A549 (cell line): ENCODE measurements around the gene DCLK1.

Experiments
- E2F6 ChIP-seq: IDR thresholded peaks from 2 replicates; pipeline ENCODE4 v1.6.1; 2012; ENCODE audit warnings: low read depth, borderline replicate concordance
- FOSB ChIP-seq: fragments of 250-450 bp; sonication (Bioruptor Pico); IDR thresholded peaks from 2 replicates; pipeline ENCODE4 v1.5.0; 2020; ENCODE audit warnings: mild to moderate bottlenecking, moderate library complexity
- TF ChIP-seq, protein P1 (sequence below): fragments of >200 bp; sonication (Bioruptor Twin); formaldehyde crosslinking; IDR thresholded peaks from 3 replicates; pipeline ENCODE4 v1.5.1; 2016

GRCh38 chr13:35978607-35979316 lies 152.4 kb downstream of the DCLK1 start:
- no peak for TF ChIP-seq FOSB (CRISPR knock-in tag)
- TF ChIP-seq, protein P1, sequence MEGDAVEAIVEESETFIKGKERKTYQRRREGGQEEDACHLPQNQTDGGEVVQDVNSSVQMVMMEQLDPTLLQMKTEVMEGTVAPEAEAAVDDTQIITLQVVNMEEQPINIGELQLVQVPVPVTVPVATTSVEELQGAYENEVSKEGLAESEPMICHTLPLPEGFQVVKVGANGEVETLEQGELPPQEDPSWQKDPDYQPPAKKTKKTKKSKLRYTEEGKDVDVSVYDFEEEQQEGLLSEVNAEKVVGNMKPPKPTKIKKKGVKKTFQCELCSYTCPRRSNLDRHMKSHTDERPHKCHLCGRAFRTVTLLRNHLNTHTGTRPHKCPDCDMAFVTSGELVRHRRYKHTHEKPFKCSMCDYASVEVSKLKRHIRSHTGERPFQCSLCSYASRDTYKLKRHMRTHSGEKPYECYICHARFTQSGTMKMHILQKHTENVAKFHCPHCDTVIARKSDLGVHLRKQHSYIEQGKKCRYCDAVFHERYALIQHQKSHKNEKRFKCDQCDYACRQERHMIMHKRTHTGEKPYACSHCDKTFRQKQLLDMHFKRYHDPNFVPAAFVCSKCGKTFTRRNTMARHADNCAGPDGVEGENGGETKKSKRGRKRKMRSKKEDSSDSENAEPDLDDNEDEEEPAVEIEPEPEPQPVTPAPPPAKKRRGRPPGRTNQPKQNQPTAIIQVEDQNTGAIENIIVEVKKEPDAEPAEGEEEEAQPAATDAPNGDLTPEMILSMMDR, result peak; percentile 71
- TF ChIP-seq E2F6, result no peak
